Measurements from ENCODE around the gene RSPRY1.

RSPRY1 gene

DNA sequence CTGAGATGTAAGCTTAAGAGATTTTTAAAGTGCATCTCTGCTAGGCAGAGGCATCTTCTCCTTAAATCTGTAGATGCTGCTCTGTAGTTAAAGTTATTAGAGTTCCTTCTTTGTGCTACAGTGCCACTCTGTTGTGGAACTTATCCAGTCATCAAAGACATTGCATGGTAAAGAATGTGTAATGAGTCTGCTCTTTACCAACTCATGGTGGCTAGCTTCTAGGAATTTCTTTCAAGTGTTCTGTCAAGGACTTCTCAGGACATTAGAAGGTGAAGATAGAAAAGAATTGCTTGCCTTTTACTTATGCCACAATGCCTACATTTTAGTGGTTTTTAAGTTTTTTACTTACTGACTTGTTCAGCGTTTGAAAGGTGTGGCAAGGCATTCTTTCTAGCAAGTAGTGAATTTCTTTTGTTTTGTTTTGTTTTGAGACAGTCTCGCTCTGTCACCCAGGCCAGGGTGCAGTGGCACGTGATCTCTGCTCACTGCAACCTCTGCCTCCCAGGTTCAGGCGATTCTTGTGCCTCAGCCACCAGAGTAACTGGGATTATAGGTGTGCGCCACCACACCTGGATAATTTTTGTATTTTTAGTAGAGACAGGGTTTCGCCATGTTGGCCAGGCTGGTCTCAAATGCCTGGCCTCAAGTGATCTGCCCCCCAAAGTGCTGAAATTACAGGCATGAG is 38.7 kb downstream of the RSPRY1 start:
- no peak for DNase-seq

DNA sequence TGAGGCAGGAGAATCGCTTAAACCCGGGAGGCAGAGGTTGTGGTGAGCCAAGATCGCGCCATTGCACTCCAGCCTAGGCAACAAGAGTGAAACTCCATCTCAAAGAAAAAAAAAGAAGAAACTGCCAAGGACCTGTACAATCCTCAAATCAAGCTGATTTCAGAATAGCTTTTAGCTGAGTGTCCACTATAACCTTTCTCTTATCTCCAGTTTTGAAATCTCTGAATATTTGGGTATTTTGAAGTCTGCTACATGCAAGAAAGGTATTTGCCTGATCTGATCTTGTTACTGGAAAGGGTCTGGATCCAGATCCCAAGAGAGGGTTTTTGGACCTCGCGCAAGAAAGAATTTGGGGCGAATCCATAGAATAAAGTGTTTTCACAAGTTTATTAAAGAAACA is 39.8 kb downstream of the RSPRY1 start:
- DNase-seq, result no peak

DNA sequence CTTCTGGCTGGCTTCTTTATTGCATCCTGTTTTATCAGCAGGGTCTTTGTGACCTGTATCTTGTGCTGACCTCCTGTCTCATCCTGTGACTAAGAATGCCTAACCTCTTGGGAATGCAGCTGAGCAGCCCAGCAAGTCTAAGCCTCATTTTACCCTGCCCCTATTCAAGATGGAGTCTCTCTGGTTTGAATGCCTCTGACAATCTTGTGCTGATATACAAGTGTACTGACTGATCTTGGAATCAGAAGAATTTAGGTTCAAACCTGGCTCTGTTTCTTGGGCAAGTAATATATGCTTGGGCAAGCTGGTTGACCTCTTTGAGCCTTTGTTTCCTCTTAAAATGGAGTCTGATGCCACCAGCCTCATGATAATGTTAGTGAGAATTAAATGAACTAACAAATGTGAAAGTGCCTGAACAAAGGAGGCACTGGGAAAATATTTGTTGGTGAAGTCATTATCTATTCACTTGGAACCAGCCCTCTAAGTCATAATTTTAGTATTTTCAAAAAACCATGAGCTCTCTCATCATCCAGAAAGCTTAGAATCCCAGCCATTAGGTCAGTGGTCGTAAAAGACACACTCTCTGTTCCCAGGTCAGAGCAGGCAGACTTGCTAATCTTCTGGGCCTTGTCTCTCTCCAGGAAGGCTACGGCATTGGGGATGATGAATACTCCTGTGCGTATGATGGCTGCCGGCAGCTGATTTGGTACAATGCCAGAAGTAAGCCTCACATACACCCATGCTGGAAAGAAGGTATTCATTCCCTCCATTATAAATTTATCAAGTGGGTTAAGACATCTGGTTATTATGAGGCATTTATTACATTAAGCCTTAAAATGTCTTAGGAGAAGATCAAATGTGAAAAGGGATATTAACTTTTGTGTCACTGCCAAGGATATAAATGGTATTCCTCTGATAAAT is 40.8 kb downstream of the RSPRY1 start:
- DNase-seq, result no peak

DNA sequence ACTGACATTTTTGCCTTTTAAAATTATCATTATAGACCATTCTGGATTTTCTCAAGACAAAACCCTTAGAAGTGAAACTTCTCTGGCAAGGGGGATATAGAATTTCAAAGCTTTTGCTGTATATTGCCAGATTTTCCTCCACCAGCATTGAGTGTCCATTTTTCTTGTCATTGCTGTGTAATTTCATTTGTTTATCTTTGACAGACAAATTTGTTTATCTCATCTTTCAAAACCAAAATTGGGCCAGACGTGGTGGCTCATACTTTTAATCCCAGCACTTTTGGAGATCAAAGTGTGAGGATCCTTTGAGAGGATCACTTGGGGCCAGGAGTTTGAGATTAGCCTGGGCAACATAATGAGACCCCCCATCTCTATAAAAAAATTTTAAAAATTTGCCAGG is 43.0 kb downstream of the RSPRY1 start:
- DNase-seq, result no peak

DNA sequence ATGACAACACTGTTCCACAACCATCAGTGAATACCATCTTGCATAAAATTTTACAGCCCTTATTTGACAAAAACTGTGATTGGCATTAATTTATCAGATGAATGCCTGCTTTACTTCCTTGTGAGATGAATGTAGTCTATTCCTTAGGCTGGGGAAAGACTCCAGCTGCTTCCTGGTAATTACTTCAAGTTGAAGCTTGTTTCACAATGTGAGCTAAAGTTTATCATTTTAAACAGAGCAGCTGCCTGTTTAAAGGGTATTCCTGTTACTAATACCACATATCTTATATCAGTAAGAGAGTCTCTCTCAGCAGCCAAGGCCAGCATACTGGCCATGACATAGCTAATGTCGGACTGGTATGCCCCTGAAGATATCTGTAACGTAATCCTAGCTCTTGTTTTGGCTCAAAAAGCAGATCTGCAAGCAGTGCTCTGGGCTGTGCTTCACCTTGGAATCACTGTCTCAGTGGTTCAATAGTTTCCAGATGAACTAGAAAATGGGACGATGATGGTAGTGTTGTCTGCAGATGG is 45.8 kb downstream of the RSPRY1 start:
- no peak for DNase-seq

DNA sequence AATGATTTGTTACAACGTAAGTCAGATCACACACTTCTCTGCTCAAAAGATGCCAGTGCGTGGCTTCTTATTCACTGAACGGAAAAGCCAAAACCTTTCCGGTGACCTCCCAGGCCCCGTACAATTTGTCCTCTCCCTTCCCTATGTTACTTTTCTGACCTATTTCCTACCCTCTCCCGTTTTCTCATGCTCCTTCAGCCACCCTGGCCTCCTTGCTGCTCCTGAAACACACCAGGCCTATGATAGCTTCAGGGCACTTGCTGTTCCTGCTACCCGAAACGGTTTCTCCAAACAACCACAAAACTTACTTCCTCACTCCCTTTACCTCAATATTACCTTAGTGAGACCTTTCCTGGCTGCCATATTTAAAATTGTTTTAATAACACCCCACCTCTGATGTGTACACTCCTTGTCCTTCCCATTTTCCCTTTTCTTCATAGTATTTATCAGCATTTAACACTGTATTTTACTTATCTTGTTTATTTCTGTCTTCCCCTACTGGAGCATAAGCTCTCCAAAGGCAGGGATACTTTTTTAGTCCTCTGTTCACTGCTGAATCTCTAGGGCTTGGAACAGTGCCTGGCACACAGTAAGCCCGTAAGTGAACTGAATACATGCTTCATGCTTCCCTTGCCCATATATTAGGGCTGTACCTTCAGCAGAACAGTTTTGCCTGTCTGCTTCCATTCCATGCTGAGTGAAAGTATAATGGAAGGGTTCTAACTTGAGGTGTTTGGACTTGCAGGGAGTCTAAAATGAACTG is 48.0 kb downstream of the RSPRY1 start:
- DNase-seq, result no peak

DNA sequence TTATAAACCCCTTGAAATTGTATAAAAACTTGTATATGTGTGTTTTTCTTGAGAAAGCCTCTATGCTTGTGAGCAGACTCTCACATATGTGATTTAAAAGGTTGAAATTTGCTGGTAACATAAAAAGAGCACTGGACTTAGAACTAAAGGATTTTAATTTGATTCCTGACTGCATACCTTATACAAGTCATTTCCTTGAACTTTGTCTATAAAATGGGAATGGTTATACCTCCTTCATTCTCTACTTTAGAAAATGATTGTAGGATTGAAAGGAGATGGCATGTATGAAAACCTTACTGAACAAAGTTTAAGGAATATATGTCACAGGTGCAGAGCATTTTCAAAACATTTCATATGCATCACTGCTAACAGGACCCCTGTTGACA is 48.6 kb downstream of the RSPRY1 start:
- no peak for DNase-seq

DNA sequence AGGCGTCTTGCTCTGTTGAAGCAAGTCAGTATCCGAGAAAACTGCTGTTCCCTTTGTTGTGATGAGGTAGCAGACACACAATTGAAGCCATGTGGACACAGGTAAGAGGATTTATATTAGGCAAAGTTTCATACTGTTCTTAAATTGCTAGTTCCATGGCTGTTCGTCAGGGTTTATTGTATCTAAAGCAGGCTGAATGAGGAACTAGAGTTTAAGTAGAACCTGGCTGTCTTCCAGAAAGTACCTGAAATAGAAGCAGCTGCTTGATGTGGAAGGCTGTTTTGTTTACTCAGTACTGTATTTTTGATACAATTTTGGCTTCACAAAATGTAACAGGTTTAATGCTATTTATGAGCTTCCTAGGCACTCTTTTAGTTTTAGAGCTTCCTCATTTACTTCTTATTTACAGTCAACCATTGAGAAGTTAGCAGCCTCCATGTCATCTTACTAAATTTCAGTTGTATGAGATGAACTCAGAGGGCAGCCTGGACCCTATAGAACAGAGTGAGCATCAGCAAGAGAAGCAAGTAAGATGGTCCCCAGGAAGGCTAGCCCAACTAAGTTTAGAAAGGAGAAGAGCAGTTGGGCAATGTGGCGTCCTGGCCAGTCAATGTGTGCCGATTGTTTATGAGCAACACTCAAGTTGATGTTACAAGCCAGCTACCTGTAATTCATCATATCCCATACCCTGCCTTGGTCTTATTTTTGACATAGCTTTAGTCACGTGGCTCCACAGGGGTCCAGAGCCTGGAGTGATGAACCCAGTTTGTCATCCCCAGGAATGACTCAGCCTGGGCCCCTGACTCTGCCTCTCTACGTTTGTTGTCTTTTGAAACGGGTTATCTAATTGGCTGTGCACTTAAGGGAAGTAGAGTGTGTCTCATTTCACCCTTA is 49.2 kb downstream of the RSPRY1 start:
- DNase-seq, result no peak

DNA sequence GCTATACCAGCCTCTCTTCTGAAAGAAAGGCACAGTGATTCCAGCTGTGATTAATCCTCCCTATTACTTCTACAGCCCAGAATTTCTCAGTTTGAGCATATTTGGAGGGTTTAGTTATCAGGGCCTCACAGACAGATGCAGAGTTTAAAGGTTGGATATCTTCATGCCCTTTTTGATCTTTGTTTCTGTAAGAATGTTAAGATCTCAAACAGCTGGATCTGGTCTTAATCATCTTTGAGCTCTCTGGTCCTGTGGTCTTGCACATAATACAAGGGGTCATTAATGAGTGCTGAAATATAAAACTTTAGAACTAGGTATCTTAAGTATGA is 49.9 kb downstream of the RSPRY1 start:
- DNase-seq, result no peak

DNA sequence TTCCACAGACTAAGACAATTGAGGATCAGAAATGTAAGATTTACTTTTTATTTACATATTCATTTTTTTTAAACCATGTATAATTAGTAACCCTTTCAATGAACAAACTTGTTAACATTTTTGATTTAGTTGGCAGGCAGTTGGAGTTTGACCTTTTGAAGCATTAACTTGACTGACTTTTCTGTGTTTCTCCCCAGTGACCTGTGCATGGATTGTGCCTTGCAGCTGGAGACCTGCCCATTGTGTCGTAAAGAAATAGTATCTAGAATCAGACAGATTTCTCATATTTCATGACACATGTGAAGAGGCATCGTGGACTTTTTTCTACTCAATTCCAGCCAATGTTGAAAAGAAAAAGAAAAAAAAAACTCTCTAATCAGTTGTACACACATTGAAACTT is 52.6 kb downstream of the RSPRY1 start:
- no peak for DNase-seq

DNA sequence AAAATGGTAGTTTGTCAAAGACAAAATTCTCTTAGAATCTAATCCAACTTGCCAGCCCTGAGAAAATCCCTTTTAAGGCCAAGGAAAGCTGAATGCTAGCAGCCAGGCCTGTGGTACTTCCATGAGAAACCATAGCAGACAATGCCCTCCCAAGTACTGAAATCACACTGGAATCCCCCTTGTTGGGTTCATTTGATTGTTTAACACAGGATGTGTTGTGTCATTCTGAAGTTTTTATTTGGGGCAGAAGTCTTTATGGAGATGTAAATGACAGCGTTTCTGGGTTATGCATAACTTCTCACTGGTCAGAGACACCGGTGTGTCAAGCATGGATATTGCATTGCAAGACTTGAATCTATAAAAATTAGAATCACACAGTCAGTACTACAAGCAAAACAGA is 53.0 kb downstream of the RSPRY1 start:
- DNase-seq, result no peak

DNA sequence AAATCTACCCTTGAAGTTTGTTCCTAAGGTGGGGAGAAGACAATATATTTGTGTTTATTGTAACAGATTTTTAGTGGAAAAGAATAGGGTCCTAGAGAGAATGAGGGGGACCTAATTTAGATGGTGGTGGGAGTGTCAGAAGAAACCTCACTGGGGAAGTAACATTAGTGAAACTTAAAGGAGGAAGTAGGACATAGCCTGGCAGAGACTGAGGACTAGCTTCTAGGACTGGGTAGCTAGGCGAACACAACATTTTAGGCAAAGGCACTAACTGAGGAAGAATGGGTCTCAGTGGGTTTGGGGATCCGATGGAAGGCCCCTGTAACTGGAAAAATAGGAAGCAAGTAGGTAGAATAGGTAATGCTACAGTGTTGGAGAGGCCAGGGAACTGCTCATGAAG is 54.7 kb downstream of the RSPRY1 start:
- no peak for DNase-seq

DNA sequence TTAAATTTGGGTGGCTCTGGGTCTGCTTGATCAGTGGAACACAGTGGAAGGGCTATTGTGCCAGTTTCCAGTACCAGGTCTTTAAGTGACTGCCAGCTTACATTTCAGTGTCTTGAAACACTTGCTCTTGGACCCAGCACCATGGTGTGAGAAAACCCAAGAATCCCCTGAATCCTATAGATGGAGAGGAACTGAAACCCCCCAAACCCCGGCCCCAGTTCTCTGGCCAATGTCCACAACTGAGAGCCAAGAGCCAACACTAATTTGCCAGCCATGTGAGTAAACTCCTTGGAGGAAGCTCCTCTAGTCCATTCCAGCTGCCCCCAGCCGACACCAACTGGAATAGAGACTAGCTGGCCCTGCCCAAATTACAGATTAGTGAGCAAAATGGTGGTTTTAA is 56.5 kb downstream of the RSPRY1 start:
- no peak for DNase-seq

DNA sequence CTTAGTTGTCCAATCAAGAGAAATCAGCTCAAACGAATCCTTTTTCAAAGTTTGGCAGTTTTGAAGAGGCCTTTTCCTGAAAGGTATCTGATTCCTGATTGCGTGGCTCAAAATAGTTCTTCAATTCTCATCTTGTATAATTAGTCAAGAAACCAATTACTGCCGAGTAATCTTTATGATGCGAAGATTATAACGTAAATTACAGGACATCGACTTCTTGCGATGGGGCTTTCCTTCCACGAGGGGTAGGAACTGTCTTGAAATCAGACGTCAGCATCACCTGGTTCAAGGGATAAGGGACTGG is 58.3 kb downstream of the RSPRY1 start:
- no peak for DNase-seq

DNA sequence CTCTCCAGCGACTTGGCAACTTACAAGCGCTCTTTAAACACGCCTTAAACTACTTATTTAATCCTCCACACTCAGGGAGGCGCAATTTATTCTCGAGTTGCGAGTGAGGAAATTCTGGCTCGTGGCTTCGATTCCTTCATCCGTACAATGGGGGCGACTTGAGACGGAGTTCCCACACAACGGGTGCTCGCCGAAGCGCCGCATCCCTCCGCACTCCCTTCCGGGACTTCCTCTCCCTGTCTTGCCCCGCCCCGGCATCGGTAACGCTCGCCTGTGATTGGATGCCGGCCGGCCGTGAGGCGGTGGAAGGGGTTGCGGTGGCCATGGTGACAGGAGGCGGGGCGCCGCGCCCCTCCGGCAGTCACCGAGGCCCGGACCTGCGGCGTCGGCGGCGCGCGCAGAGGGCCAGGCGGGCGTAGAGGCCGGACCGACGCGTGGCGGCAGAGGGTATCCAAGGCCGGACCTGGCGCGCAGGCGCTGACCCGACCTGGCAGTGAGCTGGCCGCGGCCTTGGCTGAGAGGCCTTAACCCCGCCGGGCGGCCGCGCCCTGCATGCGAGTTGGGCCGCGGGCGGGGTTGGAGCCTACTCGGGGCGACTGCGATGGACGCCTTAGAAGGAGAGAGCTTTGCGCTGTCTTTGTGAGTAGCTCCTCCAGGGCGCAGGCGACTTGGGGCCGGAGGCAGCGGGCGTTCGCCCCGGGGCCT is 58.8 kb downstream of the RSPRY1 start, which contains the start of gene ARL2BP:
Gene ARL2BP, plus strand, starts transcription at position 493 of the 705 bp plus-strand sequence. Its CDS starts 109 bp downstream, at position 602.
- DNase-seq, result peak; percentile 97

DNA sequence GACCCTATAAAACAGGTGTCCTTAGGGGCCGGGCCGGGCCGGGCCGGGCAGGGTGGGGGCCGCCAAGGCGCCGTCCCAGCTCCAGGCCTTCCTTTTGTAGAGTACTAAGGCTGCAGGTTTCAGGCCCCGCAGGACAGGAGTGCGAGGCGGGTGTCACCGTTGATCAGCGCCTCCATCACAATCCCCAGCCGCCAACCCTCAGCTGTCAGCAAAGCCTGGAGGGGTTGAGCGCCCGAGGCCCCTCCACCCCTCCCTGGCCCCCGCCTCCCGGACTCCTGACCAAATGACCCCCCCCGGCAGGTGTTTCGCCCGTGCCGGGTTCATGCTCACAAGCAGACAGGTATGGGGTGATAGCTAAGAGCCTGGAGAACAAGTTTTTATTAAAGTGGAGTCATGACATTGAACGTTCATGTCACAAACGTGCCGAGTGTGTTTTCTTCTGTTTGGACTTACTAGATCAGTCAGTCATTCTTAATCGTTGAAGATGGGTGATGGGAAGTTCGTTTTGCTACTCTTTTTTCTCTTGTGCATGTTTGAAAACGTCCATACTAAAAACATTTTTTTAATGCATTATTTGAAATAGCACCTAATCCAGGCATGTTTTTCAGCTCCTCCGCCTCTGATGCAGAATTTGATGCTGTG is 59.5 kb downstream of the RSPRY1 start:
- DNase-seq, result peak; percentile 3

DNA sequence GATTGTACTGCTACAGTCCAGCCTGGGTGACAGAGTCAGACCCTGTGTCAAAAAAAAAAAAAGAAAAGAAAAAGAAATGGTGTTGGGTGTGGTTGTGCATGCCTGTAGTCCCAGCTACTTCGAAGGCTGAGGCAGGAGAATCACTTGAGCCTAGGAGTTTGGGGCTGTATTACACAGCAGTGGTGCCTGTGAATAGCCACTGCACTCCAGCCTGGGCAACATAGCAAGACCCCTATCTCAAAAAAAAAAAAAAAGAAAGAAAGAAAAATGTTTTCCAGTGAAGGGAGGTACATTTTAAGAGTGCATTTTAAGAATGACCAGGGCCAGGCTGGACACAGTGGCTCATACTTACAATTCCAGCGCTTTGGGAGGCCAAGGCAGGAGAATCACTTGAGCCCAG is 65.2 kb downstream of the RSPRY1 start:
- no peak for DNase-seq

DNA sequence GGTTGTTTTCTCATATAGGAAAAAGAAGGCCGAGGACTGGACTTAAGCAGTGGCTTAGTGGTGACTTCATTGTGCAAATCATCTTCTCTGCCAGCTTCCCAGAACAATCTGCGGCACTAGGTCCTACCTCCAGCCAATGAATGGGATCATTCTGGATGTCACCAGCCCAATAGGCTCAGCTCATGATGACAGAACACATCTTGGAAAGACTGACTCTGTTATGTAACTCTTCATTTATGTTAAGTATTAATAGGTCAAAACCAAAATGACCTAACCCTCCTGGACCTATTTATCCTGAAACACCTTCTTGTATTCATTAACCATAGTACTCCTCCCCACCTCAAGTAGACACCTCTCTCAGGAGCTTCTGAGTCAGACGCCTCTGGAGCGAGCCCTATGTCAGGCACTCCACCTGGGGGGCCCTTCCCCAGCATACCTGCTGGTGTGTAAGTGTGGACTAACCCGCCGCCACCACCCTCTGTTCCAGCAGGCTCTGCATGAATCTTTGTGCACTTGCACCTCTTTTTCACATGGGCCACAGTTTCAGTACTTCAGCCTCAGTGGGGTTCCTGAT is 66.1 kb downstream of the RSPRY1 start:
- DNase-seq, result no peak

DNA sequence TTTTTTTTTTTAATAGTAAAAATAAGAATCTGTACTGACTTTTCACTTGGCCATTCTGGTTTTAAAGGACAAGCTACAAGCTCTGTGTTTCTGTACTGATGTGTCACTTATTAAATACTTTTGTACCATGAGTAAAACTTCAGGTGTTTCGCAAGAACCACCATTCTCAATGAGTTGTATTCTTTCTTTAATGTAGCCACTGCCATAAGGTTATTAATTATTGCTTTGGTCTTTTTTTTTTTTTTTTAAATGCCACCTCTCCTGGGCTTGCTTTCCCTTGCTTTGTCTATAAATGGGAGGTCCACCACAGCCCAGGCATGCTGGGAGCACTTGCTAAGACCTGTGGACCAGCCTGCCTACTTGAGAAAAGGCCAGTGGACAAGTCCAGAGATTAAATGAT is 67.3 kb downstream of the RSPRY1 start:
- DNase-seq, result no peak

DNA sequence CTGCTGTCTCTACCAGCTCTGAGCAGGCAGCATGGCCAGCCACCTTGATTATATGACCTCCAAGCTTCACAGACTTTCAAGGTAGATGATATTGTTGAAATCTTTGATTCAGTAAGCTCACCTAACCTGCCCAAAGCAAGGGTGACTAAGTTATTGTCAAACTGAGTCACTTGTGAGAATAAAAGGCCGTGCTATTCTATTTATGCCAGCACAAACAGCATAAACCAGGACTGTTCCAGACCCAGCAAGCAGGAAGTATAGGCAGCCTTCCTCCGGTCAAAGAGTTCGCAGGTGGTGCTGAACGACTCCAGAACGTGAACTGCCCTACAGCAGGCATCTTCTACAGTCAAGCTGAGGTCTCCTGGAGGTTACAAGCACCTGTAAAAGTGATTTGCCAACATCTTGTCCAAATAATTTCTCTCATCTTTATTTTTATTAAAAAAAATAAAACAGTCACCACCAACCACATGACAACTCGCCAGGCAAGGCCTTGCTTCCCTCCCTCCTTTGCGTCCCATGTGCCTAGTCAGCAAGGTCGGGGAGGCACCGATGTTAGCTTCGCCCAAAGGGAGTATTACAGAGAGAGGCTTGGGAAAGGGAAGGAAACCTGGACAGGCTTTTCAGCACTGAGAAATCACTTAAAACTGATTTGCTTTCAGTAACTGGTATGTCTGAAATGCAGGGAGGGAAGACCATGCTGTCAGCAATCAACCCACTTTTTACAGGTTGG is 69.7 kb downstream of the RSPRY1 start:
- no peak for DNase-seq
